Erythroblast (primary cell): ENCODE results near the gene GALNT4.

ENCODE experiments used
- GATA1 ChIP-seq: IDR thresholded peaks from 2 replicates; pipeline ENCODE4 v1.6.1; 2011; ENCODE audit warnings: low read depth, mild to moderate bottlenecking, control low read depth, low read length, moderate library complexity
- POLR2A ChIP-seq: IDR thresholded peaks from 2 replicates; pipeline ENCODE4 v1.6.1; 2011; ENCODE audit warnings: mild to moderate bottlenecking, low read length

DNA sequence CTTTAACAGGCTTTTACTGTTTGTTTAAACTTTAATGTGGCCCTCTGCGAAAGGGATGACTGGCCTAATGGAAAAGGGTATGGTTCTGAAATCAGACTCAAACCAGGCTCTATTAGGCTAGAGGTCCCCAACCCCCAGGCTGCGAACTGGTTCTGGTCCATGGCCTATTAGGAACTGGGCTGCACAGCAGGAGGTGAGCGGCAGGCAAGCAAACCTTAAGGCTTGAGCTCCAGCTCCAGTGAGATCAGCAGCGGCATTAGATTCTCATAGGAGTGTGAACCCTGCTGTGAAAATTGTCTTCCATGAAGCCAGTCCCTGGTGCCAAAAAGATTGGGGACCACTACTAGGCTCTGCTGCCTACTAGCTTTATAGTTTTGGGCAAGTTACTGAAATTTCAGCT is 11.1 kb downstream of the GALNT4 start:
- TF ChIP-seq POLR2A (no peak), GATA1 (no peak)
